ENCODE data around the gene SORCS2.

GRCh38 chr4:7638984-7639789 is 446.8 kb downstream of the SORCS2 start:
- no peak for TF ChIP-seq GATA3 (IDR thresholded peaks at IDR 0.05; ENCODE audit: low read depth, low read length)
- TF ChIP-seq GATA2 (IDR thresholded peaks at IDR 0.05; ENCODE audit: low read depth, low read length), result no peak

Measured in SH-SY5Y (cell line).